ENCODE measurements around the gene GTSE1. TPM values are rescaled to one million over a fixed set of nuclear protein-coding genes. Genes with fewer than 3 reads are reported as not detected.
A peak's percentile ranks its signal among the peaks of the same experiment; 100 is the strongest.

The GTSE1 gene
- total RNA-seq, 1 experiment from 2014 or later, result 42.6 TPM

GRCh38 chr22:46374663-46375474 lies 78.2 kb downstream of the GTSE1 start:
- no peak overlapping the region for H3K27ac ChIP-seq (ENCODE audit: insufficient read length, low read depth, low read length)
- H2BK120ac ChIP-seq (ENCODE audit: low read depth, low read length, poor library complexity, severe bottlenecking), result no peak overlapping the region
- H3K23me2 ChIP-seq (ENCODE audit: insufficient read length, low read depth, low read length, poor library complexity, severe bottlenecking), result peaks cover 4% of the 10 kb centered on the region
- no peak overlapping the region for H2AK5ac ChIP-seq (ENCODE audit: insufficient read length, low read length)
- no peak overlapping the region for H3K4ac ChIP-seq (ENCODE audit: low read depth, low read length)
- H3K18ac ChIP-seq (ENCODE audit: insufficient read length, low read depth, low read length), result no peak overlapping the region
- peaks cover 5 to 7% of the 10 kb centered on the region in 2 experiments; a peak in 2 of 5 replicates for H3K9me3 Mint-ChIP-seq
- H3K27ac Mint-ChIP-seq, result peak overlapping the region; percentile 18 to 62 (median 45); a peak in 4 of 7 replicates
- no peak overlapping the region for H4K91ac ChIP-seq (ENCODE audit: insufficient read length, low read depth, low read length)
- H2BK20ac ChIP-seq (ENCODE audit: low read depth, low read length, poor library complexity, severe bottlenecking), result no peak overlapping the region
- no peak overlapping the region for H2BK15ac ChIP-seq (ENCODE audit: low read depth, low read length)
- no peak overlapping the region for H4K5ac ChIP-seq (ENCODE audit: insufficient read length, low read depth, low read length)
- H2BK5ac ChIP-seq (ENCODE audit: insufficient read length, low read length), result no peak overlapping the region
- no peaks in the 10 kb centered on the region for H4K20me1 ChIP-seq (ENCODE audit: control insufficient read depth, insufficient read depth, insufficient read length)
- H2AFZ ChIP-seq (ENCODE audit: low read length), result no peak overlapping the region
- H3K56ac ChIP-seq (ENCODE audit: insufficient read length, low read depth, low read length), result no peak overlapping the region
- no peaks in the 10 kb centered on the region for H3K79me2 ChIP-seq (ENCODE audit: insufficient read depth, low read length)
- H3K27me3 Mint-ChIP-seq (ENCODE audit: low read depth), result no peaks in the 10 kb centered on the region
- H3K27me3 ChIP-seq (ENCODE audit: insufficient read depth, low read length), result no peaks in the 10 kb centered on the region
- no peak for TF ChIP-seq CTCF (conservative IDR thresholded peaks at IDR 0.05)
- no peak overlapping the region for H3T11ph ChIP-seq (ENCODE audit: low read length)
- H3K4me3 Mint-ChIP-seq, result no peak overlapping the region
- no peak overlapping the region for H4K8ac ChIP-seq (replicated peaks; ENCODE audit: insufficient read length, low read depth, low read length)
- no peaks in the 10 kb centered on the region for H3K9me3 ChIP-seq (ENCODE audit: control insufficient read depth, low read depth, low read length)
- peaks cover 14 to 28% (median 22%) of the 10 kb centered on the region in 3 experiments for H3K36me3 Mint-ChIP-seq (ENCODE audit: insufficient read depth in 1 of 3, low read depth in 3 of 3)
- no peak overlapping the region for H2BK12ac ChIP-seq (ENCODE audit: insufficient read length, low read depth, low read length)
- no peak overlapping the region for H3K9ac ChIP-seq (ENCODE audit: extremely low read depth, insufficient read length, low read length)
- peaks cover 6% of the 10 kb centered on the region; the same call in 1 of the 2 replicates for H3K4me1 ChIP-seq (ENCODE audit: insufficient read depth, low read length)
- no peak overlapping the region; the same call in 1 of the 2 replicates for H3K14ac ChIP-seq (ENCODE audit: insufficient read depth, low read length)
- no peaks in the 10 kb centered on the region for H3K79me1 ChIP-seq (ENCODE audit: insufficient read depth, low read depth, low read length, poor library complexity, severe bottlenecking)
- no CpG with 5 or more reads among the region's 38 CpGs for WGBS (ENCODE audit: extremely low coverage, insufficient read length, low lambda C conversion rate)
- no peak for DNase-seq
- peaks cover 41 to 42% of the 10 kb centered on the region in 2 experiments for H3K4me1 Mint-ChIP-seq
- H3K4me2 ChIP-seq (ENCODE audit: insufficient read depth, insufficient read length, low read length), result no peak overlapping the region
- H3K23ac ChIP-seq (ENCODE audit: insufficient read length, low read depth, low read length), result no peak overlapping the region

Data from H9 (cell line).